Measurements from ENCODE around the gene EXOC4.
"Not testable (repeated sequence)": the region's sequence is repeated elsewhere in the genome, so short reads cannot be mapped to it uniquely, and the experiment has no call there.

The EXOC4 gene

GRCh38 chr7:133252858-133253518 is at the start of gene EXOC4:
EXOC4 (plus strand) TSS chr7:133253078.
- DNase-seq = peak; percentile 97

GRCh38 chr7:133203490-133203889 is 49.4 kb upstream of the EXOC4 start:
- no peak for DNase-seq

GRCh38 chr7:133207687-133208086 is 45.2 kb upstream of the EXOC4 start:
- no peak for DNase-seq

GRCh38 chr7:133210817-133211216 is 42.1 kb upstream of the EXOC4 start:
- not testable (repeated sequence) for DNase-seq

GRCh38 chr7:133213772-133214171 is 39.1 kb upstream of the EXOC4 start:
- DNase-seq = not testable (repeated sequence)

- no peak for DNase-seq
Measured at GRCh38 chr7:133217773-133218172, 35.1 kb upstream of the EXOC4 start.

GRCh38 chr7:133230591-133231194 is 22.2 kb upstream of the EXOC4 start:
- peak; percentile 19 for DNase-seq

- no peak for DNase-seq
Measured at GRCh38 chr7:133233142-133233541, 19.7 kb upstream of the EXOC4 start.

GRCh38 chr7:133234961-133235875 is 17.7 kb upstream of the EXOC4 start:
- no peak for DNase-seq

GRCh38 chr7:133237545-133237944 is 15.3 kb upstream of the EXOC4 start:
- DNase-seq = no peak

GRCh38 chr7:133240302-133240701 is 12.6 kb upstream of the EXOC4 start:
- no peak for DNase-seq

GRCh38 chr7:133246558-133246957 is 6.3 kb upstream of the EXOC4 start:
- no peak for DNase-seq

- no peak for DNase-seq
Measured at GRCh38 chr7:133248901-133249300, 4.0 kb upstream of the EXOC4 start.

GRCh38 chr7:133252506-133252857 is 396 bp upstream of the EXOC4 start:
- no peak for DNase-seq

GRCh38 chr7:133253519-133253875 is 619 bp downstream of the EXOC4 start:
- no peak for DNase-seq

GRCh38 chr7:133255486-133255885 is 2.6 kb downstream of the EXOC4 start:
- DNase-seq = no peak

- no peak for DNase-seq
Measured at GRCh38 chr7:133258174-133258573, 5.3 kb downstream of the EXOC4 start.

- DNase-seq = no peak
Measured at GRCh38 chr7:133265821-133266220, 12.9 kb downstream of the EXOC4 start.

- no peak for DNase-seq
Measured at GRCh38 chr7:133268355-133268754, 15.5 kb downstream of the EXOC4 start.

GRCh38 chr7:133272336-133272735 is 19.5 kb downstream of the EXOC4 start:
- DNase-seq = no peak

- no peak for DNase-seq
Measured at GRCh38 chr7:133273227-133273626, 20.3 kb downstream of the EXOC4 start.

- DNase-seq = no peak
Measured at GRCh38 chr7:133274265-133274664, 21.4 kb downstream of the EXOC4 start.

- no peak for DNase-seq
Measured at GRCh38 chr7:133275008-133275407, 22.1 kb downstream of the EXOC4 start.

All from NCI-H2029 (cell line).